Neural progenitor cell (in vitro differentiated cells): ENCODE measurements around the gene RAVER2.

Experiments
- CTCF ChIP-seq: fragments of 200-600 bp; sonication (generic); IDR thresholded peaks from 2 replicates; pipeline ENCODE4 v1.5.1; 2017; ENCODE audit warnings: antibody characterized with exemption, mild to moderate bottlenecking
- EZH2phosphoT487 ChIP-seq: fragments of 200-600 bp; sonication (generic); IDR thresholded peaks from 2 replicates; pipeline ENCODE4 v1.6.1; 2017; ENCODE audit warnings: antibody characterized with exemption

DNA sequence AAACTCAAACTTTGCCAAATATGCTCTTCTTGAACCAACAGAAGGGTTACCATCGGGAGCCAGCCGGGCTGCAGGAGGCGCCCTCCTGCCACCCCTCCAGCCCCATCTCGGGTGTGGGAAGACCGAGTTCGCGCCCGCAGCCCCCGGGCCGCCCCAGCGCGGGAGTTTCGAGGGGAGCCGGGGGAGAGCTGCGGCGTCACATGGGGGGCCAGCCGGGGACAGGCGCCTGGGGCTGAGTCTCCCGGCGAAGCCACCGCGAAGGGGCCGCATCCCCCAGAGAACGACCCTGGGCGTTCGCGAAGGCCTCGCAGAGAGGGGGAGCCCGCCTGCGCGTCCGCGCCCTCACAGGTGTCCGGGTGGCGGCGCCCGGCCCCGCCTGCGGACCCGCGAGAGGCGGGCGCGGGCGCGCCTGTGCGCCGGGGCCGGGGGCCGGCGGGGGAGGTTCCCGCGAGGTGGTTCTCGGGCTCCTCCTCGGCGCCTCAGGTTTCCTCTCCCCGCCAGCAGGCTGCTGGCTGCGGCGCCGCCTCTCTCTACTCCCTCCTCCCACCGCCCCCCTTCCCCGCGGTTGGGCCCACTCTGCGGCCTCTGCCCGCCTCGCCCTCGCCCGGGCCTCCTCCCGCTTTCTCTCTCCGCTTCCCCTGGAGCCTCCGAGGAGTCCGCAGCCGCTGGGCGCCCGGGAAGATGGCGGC, at the start of gene RAVER2:
- TF ChIP-seq EZH2phosphoT487 (no peak), CTCF (peak; percentile 64)
